Right lobe of liver (tissue), 6 donors: ENCODE measurements around the gene TMEM151B. TPM values are rescaled to one million over a fixed set of nuclear protein-coding genes. Genes with fewer than 3 reads are reported as not detected.

ENCODE experiments used
- ATAC-seq, 4 donors: fragments of 200-7000 bp; cut with Tn5 transposase; one replicate each; pipeline ENCODE4 v1.9.1; 2020; ENCODE audit warnings: mild to moderate bottlenecking in 4 of 4, moderate library complexity in 4 of 4
- DNase-seq, 3 donors: peaks; one replicate each; pipeline ENCODE4 v3.0.0-alpha.2; 2020
- H3K27ac ChIP-seq, 3 donors: fragments of 200-600 bp; one replicate each; pipeline ENCODE4 v1.8.0; 2022
- H3K27me3 ChIP-seq, 2 donors: fragments of 200-600 bp; one replicate each; pipeline ENCODE4 v1.8.0; 2022
- H3K36me3 ChIP-seq, 4 donors: fragments of 200-600 bp; sonication (generic) in 1 of 4; one replicate each; pipeline versions ENCODE4 v1.5.1 to v1.8.0; 2017 to 2022; ENCODE audit warnings: control low read depth in 1 of 4
- H3K4me1 ChIP-seq, 4 donors: fragments of 200-600 bp; sonication (generic) in 1 of 4; one replicate each; pipeline versions ENCODE4 v1.5.1 to v1.8.0; 2017 to 2022; ENCODE audit warnings: control low read depth in 1 of 4
- H3K4me3 ChIP-seq, 3 donors: fragments of 200-600 bp; one replicate each; pipeline ENCODE4 v1.8.0; 2022
- H3K9me3 ChIP-seq, 4 donors: fragments of 200-600 bp; sonication (generic) in 1 of 4; one replicate each; pipeline versions ENCODE4 v1.5.1 to v1.8.0; 2017 to 2022; ENCODE audit warnings: control low read depth in 1 of 4
- POLR2A ChIP-seq: fragments of 450-650 bp; IDR thresholded peaks from one replicate; pipeline ENCODE4 v1.6.1; 2017; ENCODE audit warnings: antibody characterized with exemption, mild to moderate bottlenecking
- WGBS: methylation state at CpG from one replicate; pipeline ENCODE4 v1.1.6; 2018; ENCODE audit warnings: low coverage, low lambda C conversion rate; ENCODE audit not compliant: insufficient coverage; ENCODE audit errors: missing lambda C conversion rate; 5-methylcytosine and 5-hydroxymethylcytosine counted together
- intact Hi-C, 2 donors: fragments of 100-400 bp; cut with DNase I; formaldehyde crosslinking; loops; one replicate each; pipeline versions ENCODE4 v1.11.2 to v1.14.1; 2022
- total RNA-seq, 6 experiments: library from RNA; depleted of rRNA in 2 of 6; stranded (reverse); fragments of >200 nt in 2 of 6; fragmentation: NEBNext Ultra II Directional in 3 of 6; extraction: Animal tissue kit (Norgen Biotek cat#: 25700) in 3 of 6; gene quantifications; one replicate each; pipeline versions ENCODE4 v1.1.0 to v1.2.4, GENCODE V29; 2016 to 2023
- TF ChIP-seq, protein P1 (sequence below), 4 donors: fragments of 200-600 bp in 3 of 4; fragments of 450-650 bp in 1 of 4; IDR thresholded peaks; one replicate each; pipeline versions ENCODE4 v1.5.1 to v1.8.0; 2016 to 2022; ENCODE audit warnings: antibody characterized with exemption in 4 of 4, mild to moderate bottlenecking in 2 of 4
- donor health status: DM: no; HTN: yes; CAD: no.
- donor health status: DM: no; HTN: no; CAD: no.
- donor health status: DM: no; HTN: no; CAD: no.
- donor health status: DM: no; HTN: yes; CAD: no.
- donor health status: DM: no; HTN: yes; CAD: no.

TMEM151B gene
- total RNA-seq, 6 experiments from 2014 or later = not detected

- ATAC-seq = peak; percentile 42 to 68 (median 62)
Measured at GRCh38 chr6:44304282-44305199, 34.3 kb downstream of the TMEM151B start.

DNA sequence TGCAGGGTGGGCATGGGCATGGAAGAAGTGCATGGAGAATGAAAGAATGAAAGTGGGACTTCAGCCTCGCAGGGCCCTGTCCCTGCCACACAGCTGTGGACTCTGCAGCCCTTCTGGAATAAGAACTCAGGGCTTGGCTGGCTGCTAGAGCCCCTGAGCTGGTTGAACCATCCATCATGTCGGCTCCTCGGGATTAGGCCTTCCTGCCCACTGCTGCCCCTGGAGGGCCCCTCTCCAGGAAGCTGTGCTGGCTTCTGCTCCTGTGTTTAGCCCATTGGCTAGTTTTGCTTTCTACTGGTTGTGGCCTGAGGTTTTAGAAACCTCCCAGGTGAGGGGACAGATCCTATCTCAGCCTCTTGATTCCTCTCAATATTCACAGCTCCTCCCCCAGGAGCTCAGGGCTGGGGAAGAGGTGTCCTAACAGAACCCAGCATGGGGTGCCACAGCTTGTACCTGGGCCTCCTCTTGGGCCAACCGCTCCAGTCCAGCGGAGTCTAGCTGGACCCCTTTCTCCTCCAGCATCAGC is 35.0 kb downstream of the TMEM151B start:
- Histone ChIP-seq H3K4me1 (no peaks in the 10 kb centered on the region), H3K4me3 (no peak overlapping the region), H3K9me3 (no peaks in the 10 kb centered on the region), H3K27ac (no peak overlapping the region), H3K27me3 (no peaks in the 10 kb centered on the region), H3K36me3 (peaks cover 0 to 42% (median 24%) of the 10 kb centered on the region in 4 donors)
- no CpG with 5 or more reads among the region's 5 CpGs for WGBS
- DNase-seq (no peak), ATAC-seq (no peak)
- TF ChIP-seq, protein P1, sequence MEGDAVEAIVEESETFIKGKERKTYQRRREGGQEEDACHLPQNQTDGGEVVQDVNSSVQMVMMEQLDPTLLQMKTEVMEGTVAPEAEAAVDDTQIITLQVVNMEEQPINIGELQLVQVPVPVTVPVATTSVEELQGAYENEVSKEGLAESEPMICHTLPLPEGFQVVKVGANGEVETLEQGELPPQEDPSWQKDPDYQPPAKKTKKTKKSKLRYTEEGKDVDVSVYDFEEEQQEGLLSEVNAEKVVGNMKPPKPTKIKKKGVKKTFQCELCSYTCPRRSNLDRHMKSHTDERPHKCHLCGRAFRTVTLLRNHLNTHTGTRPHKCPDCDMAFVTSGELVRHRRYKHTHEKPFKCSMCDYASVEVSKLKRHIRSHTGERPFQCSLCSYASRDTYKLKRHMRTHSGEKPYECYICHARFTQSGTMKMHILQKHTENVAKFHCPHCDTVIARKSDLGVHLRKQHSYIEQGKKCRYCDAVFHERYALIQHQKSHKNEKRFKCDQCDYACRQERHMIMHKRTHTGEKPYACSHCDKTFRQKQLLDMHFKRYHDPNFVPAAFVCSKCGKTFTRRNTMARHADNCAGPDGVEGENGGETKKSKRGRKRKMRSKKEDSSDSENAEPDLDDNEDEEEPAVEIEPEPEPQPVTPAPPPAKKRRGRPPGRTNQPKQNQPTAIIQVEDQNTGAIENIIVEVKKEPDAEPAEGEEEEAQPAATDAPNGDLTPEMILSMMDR (IDR thresholded peaks at IDR 0.05) = no peak
- intact Hi-C loops = no loop called here

More at GRCh38 chr6:44304282-44305199, 34.3 kb downstream of the TMEM151B start:
- no peak overlapping the region for H3K4me3 ChIP-seq
- H3K36me3 ChIP-seq = peaks cover 0 to 35% (median 20%) of the 10 kb centered on the region in 4 donors
- TF ChIP-seq, protein P1 (IDR thresholded peaks at IDR 0.05) = peak; percentile 53 to 67 (median 64)
- TF ChIP-seq POLR2A = no peak
- WGBS = no CpG with 5 or more reads among the region's 25 CpGs
- H3K9me3 ChIP-seq = no peaks in the 10 kb centered on the region
- intact Hi-C loops = no loop called here
- H3K27ac ChIP-seq = no peak overlapping the region
- H3K4me1 ChIP-seq = no peaks in the 10 kb centered on the region
- no peaks in the 10 kb centered on the region for H3K27me3 ChIP-seq
- no peak for DNase-seq

DNA sequence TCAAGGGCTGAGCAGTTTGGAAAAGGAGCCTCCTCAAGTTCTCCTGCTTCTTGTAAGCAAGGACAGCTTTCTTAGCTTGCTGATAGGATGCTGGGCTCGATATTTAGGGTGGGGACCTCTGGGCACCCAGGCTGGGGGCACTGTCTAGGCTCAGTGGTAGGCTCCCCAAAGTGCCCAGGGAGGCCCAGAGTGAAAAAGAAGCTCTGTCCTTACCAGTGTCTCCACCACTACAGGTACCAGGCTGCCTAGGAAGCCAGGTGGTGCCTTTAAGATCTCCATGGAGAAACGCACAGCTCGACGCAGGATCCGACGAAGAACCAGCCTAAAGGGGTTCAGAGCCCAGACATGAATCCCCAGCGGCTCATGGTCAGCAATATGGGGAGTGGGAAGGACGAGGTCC is 36.5 kb downstream of the TMEM151B start:
- intact Hi-C loops = no loop called here
- H3K9me3 ChIP-seq = no peaks in the 10 kb centered on the region
- ATAC-seq (no peak), DNase-seq (no peak)
- no peak overlapping the region for H3K4me3 ChIP-seq
- no peaks in the 10 kb centered on the region for H3K27me3 ChIP-seq
- no peak for TF ChIP-seq POLR2A
- TF ChIP-seq, protein P1 (IDR thresholded peaks at IDR 0.05) = no peak
- no peaks in the 10 kb centered on the region for H3K4me1 ChIP-seq
- no CpG with 5 or more reads among the region's 8 CpGs for WGBS
- no peak overlapping the region for H3K27ac ChIP-seq
- H3K36me3 ChIP-seq = peaks cover 0 to 50% (median 27%) of the 10 kb centered on the region in 4 donors

GRCh38 chr6:44307217-44307616 is 37.0 kb downstream of the TMEM151B start:
- no peak for TF ChIP-seq POLR2A
- TF ChIP-seq, protein P1 (IDR thresholded peaks at IDR 0.05) = no peak
- no peak for DNase-seq

More at GRCh38 chr6:44307217-44307616, 37.0 kb downstream of the TMEM151B start:
- Histone ChIP-seq H3K36me3 (peaks cover 0 to 45% (median 27%) of the 10 kb centered on the region in 4 donors), H3K4me1 (peaks cover 0 to 3% (median 0%) of the 10 kb centered on the region in 4 donors), H3K27me3 (no peaks in the 10 kb centered on the region), H3K27ac (no peak overlapping the region), H3K9me3 (no peaks in the 10 kb centered on the region), H3K4me3 (no peak overlapping the region)
- 100% methylated on average over 1 of the region's 10 CpGs for WGBS
- intact Hi-C loops = no loop called here
- ATAC-seq = no peak
